Measurements from ENCODE around the gene GREB1. TPM values are rescaled to one million over a fixed set of nuclear protein-coding genes. Genes with fewer than 3 reads are reported as not detected.

GREB1 gene
- total and polyA plus RNA-seq, 2 of the 13 experiments (the other 11 are each of a cell fraction or from before 2014, with no cell fraction given) = 31.3 to 61.2 TPM

DNA sequence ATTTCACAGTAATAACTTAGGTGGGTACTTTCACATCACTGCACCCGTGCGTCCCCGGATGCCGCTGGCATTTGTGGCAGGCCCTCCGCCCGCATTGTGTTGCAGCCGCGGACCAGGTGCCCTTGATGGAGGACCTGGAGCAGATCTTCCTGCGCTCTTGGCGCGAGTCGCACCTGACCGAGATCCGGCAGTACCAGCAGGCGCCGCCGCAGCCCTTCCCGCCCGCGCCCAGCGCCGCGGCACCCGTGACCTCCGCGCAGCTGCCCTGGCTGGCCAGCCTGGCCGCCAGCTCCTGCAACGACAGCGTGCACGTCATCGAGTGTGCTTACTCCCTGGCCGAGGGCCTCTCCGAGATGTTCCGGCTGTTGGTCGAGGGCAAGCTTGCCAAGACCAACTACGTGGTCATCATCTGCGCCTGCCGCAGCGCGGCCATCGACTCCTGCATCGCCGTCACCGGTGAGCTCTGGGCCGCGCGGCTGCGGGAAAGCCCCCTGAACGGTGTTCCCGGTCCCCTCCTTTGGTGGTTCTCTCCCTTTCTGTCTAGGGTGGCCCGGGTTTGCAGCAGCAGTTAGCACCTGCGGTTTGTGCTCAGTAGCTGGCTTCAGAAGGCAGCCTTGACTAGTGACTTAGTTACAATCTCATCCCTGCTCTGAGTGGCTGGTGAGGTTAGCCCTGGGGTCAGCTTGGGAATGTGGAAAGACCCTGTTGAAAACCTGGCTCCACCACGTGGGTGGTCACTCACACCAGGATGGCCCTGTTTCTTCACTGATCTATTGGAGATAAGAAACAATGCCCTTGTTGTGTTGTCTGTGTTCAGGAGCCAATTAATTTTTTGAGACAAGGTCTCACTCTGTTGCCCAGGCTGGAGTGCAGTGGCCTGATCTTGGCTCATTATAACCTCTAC lies 59.1 kb downstream of the GREB1 start (continued):
- 0 out of 2 replicates have a peak, but pooled peaks have one; percentile 6 for TF ChIP-seq POLR2AphosphoS5 (IDR thresholded peaks at IDR 0.05; ENCODE audit: low read depth, low read length)

DNA sequence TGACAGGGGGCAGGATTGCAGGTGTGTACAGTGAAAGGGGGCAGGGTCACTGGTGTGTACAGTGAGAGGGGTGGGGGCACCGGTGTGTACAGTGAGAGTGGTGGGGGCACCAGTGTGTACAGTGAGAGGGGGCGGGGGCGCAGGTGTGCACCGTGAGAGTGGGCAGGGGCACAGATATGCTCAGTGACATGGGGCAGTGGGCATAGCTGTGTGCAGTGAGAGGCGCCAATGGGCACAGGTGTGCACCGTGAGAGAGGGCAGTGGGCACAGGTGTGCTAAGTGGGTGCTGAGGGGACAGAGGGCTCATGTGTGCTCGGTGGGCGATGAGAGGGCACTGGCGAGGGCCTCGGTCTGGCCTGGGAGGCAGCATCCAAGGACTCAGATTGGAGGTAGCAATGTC lies 63.0 kb downstream of the GREB1 start:
- H3K4me3 ChIP-seq (replicated peaks in 1 of 3; ENCODE audit: insufficient read depth in 1 of 3, low read depth in 2 of 3, low read length in 3 of 3) = no peak overlapping the region
- BruUV-seq (replicated peaks) = no TSS peak
- in situ Hi-C loops (cut with HindIII; ENCODE audit: extremely low pct_ligation_motif_present, low pct_unique_long_range_greater_than_20kb) (no loop called here), intact Hi-C loops (cut with micrococcal nuclease; ENCODE audit: unreplicated experiment) (no loop called here)
- no peak for FAIRE-seq
- ChIA-PET CTCF (ENCODE audit: low intra/inter-chr PET ratio, low total read pairs) (no interaction called here), POLR2A (no interaction called here)
- H3K27me3 ChIP-seq (ENCODE audit: control insufficient read depth in 1 of 2, insufficient read depth in 2 of 2, low read length in 2 of 2) = no peaks in the 10 kb centered on the region
- no peak for DNase-seq (ENCODE audit: low spot score)
- WGBS (ENCODE audit: low lambda C conversion rate) = 97% methylated on average over 10 of the region's 10 CpGs
- no peaks in the 10 kb centered on the region for H3K79me2 ChIP-seq (ENCODE audit: insufficient read depth, low read length)
- peak; percentile 5; the same call in 2 of the 3 replicates for ATAC-seq
- peaks cover 12% of the 10 kb centered on the region for H3K4me1 ChIP-seq (ENCODE audit: insufficient read depth, low read length)
- H3K36me3 ChIP-seq (replicated peaks in 1 of 2; ENCODE audit: control insufficient read depth in 1 of 2, insufficient read depth in 2 of 2, low read length in 2 of 2) = peaks cover 61 to 87% of the 10 kb centered on the region in 2 experiments
- peaks cover 3% of the 10 kb centered on the region; the same call in 1 of the 2 replicates for H4K20me1 ChIP-seq (ENCODE audit: insufficient read depth, low read length)
- TF ChIP-seq, protein P1, sequence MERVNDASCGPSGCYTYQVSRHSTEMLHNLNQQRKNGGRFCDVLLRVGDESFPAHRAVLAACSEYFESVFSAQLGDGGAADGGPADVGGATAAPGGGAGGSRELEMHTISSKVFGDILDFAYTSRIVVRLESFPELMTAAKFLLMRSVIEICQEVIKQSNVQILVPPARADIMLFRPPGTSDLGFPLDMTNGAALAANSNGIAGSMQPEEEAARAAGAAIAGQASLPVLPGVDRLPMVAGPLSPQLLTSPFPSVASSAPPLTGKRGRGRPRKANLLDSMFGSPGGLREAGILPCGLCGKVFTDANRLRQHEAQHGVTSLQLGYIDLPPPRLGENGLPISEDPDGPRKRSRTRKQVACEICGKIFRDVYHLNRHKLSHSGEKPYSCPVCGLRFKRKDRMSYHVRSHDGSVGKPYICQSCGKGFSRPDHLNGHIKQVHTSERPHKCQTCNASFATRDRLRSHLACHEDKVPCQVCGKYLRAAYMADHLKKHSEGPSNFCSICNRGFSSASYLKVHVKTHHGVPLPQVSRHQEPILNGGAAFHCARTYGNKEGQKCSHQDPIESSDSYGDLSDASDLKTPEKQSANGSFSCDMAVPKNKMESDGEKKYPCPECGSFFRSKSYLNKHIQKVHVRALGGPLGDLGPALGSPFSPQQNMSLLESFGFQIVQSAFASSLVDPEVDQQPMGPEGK (CRISPR knock-in tag; IDR thresholded peaks at IDR 0.05) = 0 out of 2 replicates have a peak, but pooled peaks have one; percentile 18
- TF ChIP-seq SRSF4 (IDR thresholded peaks at IDR 0.05; ENCODE audit: low read depth, low read length, poor library complexity, severe bottlenecking) (no peak), AGO2 (optimal IDR thresholded peaks at IDR 0.05; ENCODE audit: low read depth, low read length) (peak; percentile 71), POLR2A (IDR thresholded peaks at IDR 0.05; ENCODE audit: insufficient read depth in 1 of 2, low read depth in 2 of 2, low read length in 2 of 2) (peak in 1 of 2 experiments; percentile 42; a peak in 1 of 4 replicates)
- H3K9me3 ChIP-seq (ENCODE audit: low read length) = no peaks in the 10 kb centered on the region
- H3K27ac ChIP-seq (ENCODE audit: extremely low read length, insufficient read depth, low read length) = no peak overlapping the region
- H3K4me2 ChIP-seq (ENCODE audit: low read depth, low read length) = no peak overlapping the region
- no peak overlapping the region for H3K9ac ChIP-seq (ENCODE audit: insufficient read depth, low read depth, low read length)
- H2AFZ ChIP-seq (ENCODE audit: low read length) = no peak overlapping the region

All from HepG2 (cell line).